Loucy (cell line): ENCODE data around the gene FMN2.

Experiments
- H2AFZ ChIP-seq: fragments of 200-600 bp; sonication (generic); 2 replicates; pipeline ENCODE4 v1.6.0; 2016; ENCODE audit warnings: antibody characterized with exemption, mild to moderate bottlenecking, low read length, moderate library complexity
- H3F3A ChIP-seq: fragments of 200-600 bp; 2 replicates; pipeline ENCODE4 v1.6.0; 2016; ENCODE audit warnings: antibody characterized with exemption, low read depth, mild to moderate bottlenecking
- H3K27me3 ChIP-seq: fragments of 200-600 bp; sonication (generic); 2 replicates; pipeline ENCODE4 v1.6.1; 2014; ENCODE audit warnings: low read length, mild to moderate bottlenecking; ENCODE audit not compliant: insufficient read depth, poor library complexity, severe bottlenecking
- H3K36me3 ChIP-seq: fragments of 200-600 bp; sonication (generic); 2 replicates; pipeline ENCODE4 v1.6.1; 2016; ENCODE audit warnings: low read length; ENCODE audit not compliant: insufficient read depth
- H3K4me1 ChIP-seq: fragments of 200-600 bp; sonication (generic); 2 replicates; pipeline ENCODE4 v1.5.1; 2014; ENCODE audit warnings: low read length, mild to moderate bottlenecking; ENCODE audit not compliant: insufficient read depth, poor library complexity, severe bottlenecking
- H3K4me2 ChIP-seq: fragments of 200-600 bp; sonication (generic); 2 replicates; pipeline ENCODE4 v1.6.0; 2014; ENCODE audit warnings: antibody characterized with exemption, low read length, low read depth, mild to moderate bottlenecking; ENCODE audit not compliant: poor library complexity, severe bottlenecking
- H3K4me3 ChIP-seq: fragments of 200-600 bp; sonication (generic); 2 replicates; pipeline ENCODE4 v1.5.1; 2014; ENCODE audit warnings: low read length, mild to moderate bottlenecking, mixed read lengths; ENCODE audit not compliant: poor library complexity, severe bottlenecking
- H3K79me2 ChIP-seq: fragments of 200-600 bp; sonication (generic); 2 replicates; pipeline ENCODE4 v1.6.1; 2014; ENCODE audit warnings: low read length; ENCODE audit not compliant: insufficient read depth
- H3K9ac ChIP-seq: fragments of 200-600 bp; sonication (generic); 2 replicates; pipeline ENCODE4 v1.6.0; 2014; ENCODE audit warnings: mild to moderate bottlenecking, low read depth, low read length, moderate library complexity; ENCODE audit not compliant: poor library complexity, severe bottlenecking
- H3K9me2 ChIP-seq: fragments of 200-600 bp; sonication (generic); replicated peaks from 2 replicates; pipeline ENCODE4 v1.6.1; 2016; ENCODE audit warnings: low read depth, low read length, mixed read lengths
- H3K9me3 ChIP-seq: fragments of 200-600 bp; sonication (generic); 2 replicates; pipeline ENCODE4 v1.6.1; 2014; ENCODE audit warnings: mild to moderate bottlenecking, antibody characterized with exemption, low read length, low read depth; ENCODE audit not compliant: insufficient read depth
- H4K20me1 ChIP-seq: fragments of 200-600 bp; sonication (generic); 2 replicates; pipeline ENCODE4 v1.6.0; 2014; ENCODE audit warnings: antibody characterized with exemption, low read length, mild to moderate bottlenecking; ENCODE audit not compliant: insufficient read depth, poor library complexity, severe bottlenecking
- EZH2phosphoT487 ChIP-seq: fragments of 200-600 bp; IDR thresholded peaks from 2 replicates; pipeline ENCODE4 v1.6.1; 2018; ENCODE audit warnings: antibody characterized with exemption, mild to moderate bottlenecking, moderate library complexity, borderline replicate concordance
- TF ChIP-seq, protein P1 (sequence below): fragments of 200-600 bp; sonication (generic); conservative IDR thresholded peaks from 2 replicates; pipeline ENCODE4 v1.5.1; 2014; ENCODE audit warnings: mild to moderate bottlenecking, antibody characterized with exemption, low read length

The FMN2 gene

DNA sequence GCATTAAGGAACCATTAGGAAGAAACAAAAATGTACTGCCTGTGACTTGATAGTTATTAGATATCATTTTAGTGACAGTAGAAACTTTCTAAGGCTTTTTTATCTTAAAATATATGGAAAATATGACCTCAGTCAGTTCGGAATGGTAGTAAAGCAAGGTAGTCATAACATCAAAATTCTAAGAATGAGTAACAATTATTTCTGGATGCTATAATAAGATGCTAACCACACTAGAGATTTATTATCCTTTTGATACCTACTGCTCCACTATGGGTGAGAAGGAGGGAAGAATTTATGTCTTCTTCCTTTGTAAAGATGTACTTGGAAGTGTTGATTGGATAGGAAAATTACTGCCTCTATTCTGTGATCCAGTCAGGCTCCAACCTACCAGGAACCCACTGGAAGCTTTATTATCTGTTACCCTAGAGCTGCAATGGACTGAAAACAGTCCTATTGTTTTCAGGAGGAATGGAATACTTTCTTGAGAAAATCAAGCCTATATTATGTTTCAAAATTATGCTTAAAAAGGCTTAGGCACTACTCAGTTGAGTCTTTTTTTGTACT lies 8.8 kb downstream of the FMN2 start:
- Histone ChIP-seq H3K9me3 (no peaks in the 10 kb centered on the region), H3K4me3 (no peak overlapping the region), H2AFZ (no peak overlapping the region), H3F3A (no peaks in the 10 kb centered on the region), H3K9me2 (no peaks in the 10 kb centered on the region), H3K27me3 (no peaks in the 10 kb centered on the region), H3K36me3 (no peaks in the 10 kb centered on the region), H3K4me2 (no peak overlapping the region), H3K9ac (no peak overlapping the region), H4K20me1 (no peaks in the 10 kb centered on the region), H3K4me1 (no peaks in the 10 kb centered on the region), H3K79me2 (no peaks in the 10 kb centered on the region)
- TF ChIP-seq, protein P1, sequence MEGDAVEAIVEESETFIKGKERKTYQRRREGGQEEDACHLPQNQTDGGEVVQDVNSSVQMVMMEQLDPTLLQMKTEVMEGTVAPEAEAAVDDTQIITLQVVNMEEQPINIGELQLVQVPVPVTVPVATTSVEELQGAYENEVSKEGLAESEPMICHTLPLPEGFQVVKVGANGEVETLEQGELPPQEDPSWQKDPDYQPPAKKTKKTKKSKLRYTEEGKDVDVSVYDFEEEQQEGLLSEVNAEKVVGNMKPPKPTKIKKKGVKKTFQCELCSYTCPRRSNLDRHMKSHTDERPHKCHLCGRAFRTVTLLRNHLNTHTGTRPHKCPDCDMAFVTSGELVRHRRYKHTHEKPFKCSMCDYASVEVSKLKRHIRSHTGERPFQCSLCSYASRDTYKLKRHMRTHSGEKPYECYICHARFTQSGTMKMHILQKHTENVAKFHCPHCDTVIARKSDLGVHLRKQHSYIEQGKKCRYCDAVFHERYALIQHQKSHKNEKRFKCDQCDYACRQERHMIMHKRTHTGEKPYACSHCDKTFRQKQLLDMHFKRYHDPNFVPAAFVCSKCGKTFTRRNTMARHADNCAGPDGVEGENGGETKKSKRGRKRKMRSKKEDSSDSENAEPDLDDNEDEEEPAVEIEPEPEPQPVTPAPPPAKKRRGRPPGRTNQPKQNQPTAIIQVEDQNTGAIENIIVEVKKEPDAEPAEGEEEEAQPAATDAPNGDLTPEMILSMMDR: no peak
- TF ChIP-seq EZH2phosphoT487: no peak

DNA sequence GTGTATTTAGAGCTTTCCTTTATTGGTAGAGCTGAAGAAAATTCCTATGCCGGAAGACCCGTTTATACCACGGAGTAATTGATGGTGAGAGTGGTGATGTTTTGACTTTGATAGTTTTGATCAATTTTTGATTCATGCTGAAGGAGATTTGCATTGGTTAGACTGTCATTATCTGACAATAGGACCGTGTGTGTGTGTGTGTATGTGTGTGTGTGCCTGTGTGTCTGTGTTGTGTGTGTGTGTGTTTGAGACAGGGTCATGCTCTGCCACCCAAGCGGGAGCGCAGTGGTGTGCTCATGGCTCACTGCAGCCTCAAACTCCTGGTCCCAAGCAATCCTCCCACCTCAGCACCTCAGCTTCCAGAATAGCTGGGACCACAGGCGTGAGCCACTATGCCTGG lies 9.6 kb downstream of the FMN2 start:
- no peaks in the 10 kb centered on the region for H3K4me1 ChIP-seq
- H3F3A ChIP-seq: no peaks in the 10 kb centered on the region
- no peak overlapping the region for H3K9ac ChIP-seq
- no peaks in the 10 kb centered on the region for H4K20me1 ChIP-seq
- no peaks in the 10 kb centered on the region for H3K79me2 ChIP-seq
- no peak for TF ChIP-seq EZH2phosphoT487
- TF ChIP-seq, protein P1: no peak
- no peaks in the 10 kb centered on the region for H3K9me2 ChIP-seq
- no peak overlapping the region for H2AFZ ChIP-seq
- no peaks in the 10 kb centered on the region for H3K27me3 ChIP-seq
- H3K9me3 ChIP-seq: no peaks in the 10 kb centered on the region
- no peak overlapping the region for H3K4me2 ChIP-seq
- no peak overlapping the region for H3K4me3 ChIP-seq
- no peaks in the 10 kb centered on the region for H3K36me3 ChIP-seq

DNA sequence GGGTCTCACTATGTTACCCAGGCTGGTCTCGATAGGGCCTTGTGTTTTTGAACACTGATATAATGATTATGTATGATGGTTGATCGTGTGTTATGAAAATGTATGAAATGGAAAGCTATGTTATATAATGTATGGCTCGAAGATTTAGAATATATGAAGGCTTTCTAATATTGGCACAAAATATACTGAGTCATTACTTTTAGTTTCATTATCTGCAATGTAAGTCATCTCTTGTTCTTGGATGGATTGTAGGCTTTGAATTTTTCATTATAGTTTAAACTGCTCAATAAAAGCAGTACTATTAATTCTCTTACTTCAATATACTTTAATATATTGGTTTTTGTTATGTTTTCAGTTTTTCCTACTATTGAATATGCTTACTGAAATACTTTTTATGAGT lies 10.1 kb downstream of the FMN2 start:
- H3K79me2 ChIP-seq: no peaks in the 10 kb centered on the region
- H3K9me2 ChIP-seq: no peaks in the 10 kb centered on the region
- H2AFZ ChIP-seq: no peak overlapping the region
- H3K4me2 ChIP-seq: no peak overlapping the region
- no peaks in the 10 kb centered on the region for H3K9me3 ChIP-seq
- no peaks in the 10 kb centered on the region for H3K4me1 ChIP-seq
- H4K20me1 ChIP-seq: no peaks in the 10 kb centered on the region
- no peak overlapping the region for H3K4me3 ChIP-seq
- no peak for TF ChIP-seq EZH2phosphoT487
- TF ChIP-seq, protein P1: no peak
- H3K9ac ChIP-seq: no peak overlapping the region
- H3K27me3 ChIP-seq: no peaks in the 10 kb centered on the region
- no peaks in the 10 kb centered on the region for H3F3A ChIP-seq
- no peaks in the 10 kb centered on the region for H3K36me3 ChIP-seq
